HepG2 (cell line): ENCODE results near the gene PMM2. TPM values are rescaled to one million over a fixed set of nuclear protein-coding genes. Genes with fewer than 3 reads are reported as not detected.

Experiments used
- ATF4 ChIP-seq, 2 experiments: fragments of 450-650 bp in 1 of 2; sonication (generic) in 1 of 2; formaldehyde crosslinking; IDR thresholded peaks; 2 replicates each; pipeline versions ENCODE4 v1.5.0 to v1.8.0; 2020 to 2022; ENCODE audit warnings: mild to moderate bottlenecking in 1 of 2, missing genetic modification reagents in 1 of 2
- BCL3 ChIP-seq: sonication (generic); formaldehyde crosslinking; IDR thresholded peaks from 2 replicates; pipeline ENCODE4 v1.5.1; 2020; ENCODE audit warnings: mild to moderate bottlenecking, missing genetic modification reagents, moderate library complexity
- EP300 ChIP-seq, 3 experiments: sonication (generic) in 1 of 3; formaldehyde crosslinking in 1 of 3; IDR thresholded peaks; 2 replicates each; pipeline versions ENCODE4 v1.5.1 to v1.6.1; 2011 to 2020; ENCODE audit warnings: low read depth in 2 of 3, low read length in 2 of 3, borderline replicate concordance in 1 of 3, improper control_type of control experiment in 1 of 3, mild to moderate bottlenecking in 1 of 3, missing genetic modification reagents in 1 of 3, moderate library complexity in 1 of 3
- FOXC1 ChIP-seq: sonication (generic); formaldehyde crosslinking; IDR thresholded peaks from 2 replicates; pipeline ENCODE4 v1.8.0; 2022; ENCODE audit warnings: mild to moderate bottlenecking, missing genetic modification reagents, borderline replicate concordance
- HNRNPUL1 ChIP-seq: fragments of 200-400 bp; formaldehyde crosslinking; IDR thresholded peaks from 2 replicates; pipeline ENCODE4 v1.6.1; 2017; ENCODE audit warnings: low read depth, mild to moderate bottlenecking, low read length, moderate library complexity
- POGZ ChIP-seq: sonication (generic); formaldehyde crosslinking; IDR thresholded peaks from 2 replicates; pipeline ENCODE4 v1.4.0; 2020; ENCODE audit warnings: mild to moderate bottlenecking, missing genetic modification reagents
- REXO4 ChIP-seq: sonication (generic); formaldehyde crosslinking; IDR thresholded peaks from 2 replicates; pipeline ENCODE4 v1.8.0; 2022; ENCODE audit warnings: missing genetic modification reagents, mild to moderate bottlenecking, borderline replicate concordance
- SSRP1 ChIP-seq: IDR thresholded peaks from 2 replicates; pipeline ENCODE4 v1.6.1; 2016; ENCODE audit warnings: control low read depth
- STAT5B ChIP-seq: sonication (generic); formaldehyde crosslinking; IDR thresholded peaks from 2 replicates; pipeline ENCODE4 v1.4.0; 2020; ENCODE audit warnings: missing genetic modification reagents
- TARDBP ChIP-seq: sonication (generic); formaldehyde crosslinking; IDR thresholded peaks from 2 replicates; pipeline ENCODE4 v1.8.0; 2022; ENCODE audit warnings: mild to moderate bottlenecking, missing genetic modification reagents
- ZBTB25 ChIP-seq: IDR thresholded peaks from 2 replicates; pipeline ENCODE4 v1.6.1; 2018; ENCODE audit warnings: missing genetic modification reagents
- ZBTB43 ChIP-seq: sonication (generic); formaldehyde crosslinking; conservative IDR thresholded peaks from 2 replicates; pipeline ENCODE4 v1.4.0; 2020; ENCODE audit warnings: missing genetic modification reagents
- ZNF101 ChIP-seq: sonication (generic); formaldehyde crosslinking; IDR thresholded peaks from 2 replicates; pipeline ENCODE4 v1.4.0; 2020; ENCODE audit warnings: mild to moderate bottlenecking, low read depth, missing genetic modification reagents, borderline replicate concordance
- ZNF280B ChIP-seq: sonication (generic); formaldehyde crosslinking; IDR thresholded peaks from 2 replicates; pipeline ENCODE4 v1.5.0; 2020; ENCODE audit warnings: missing genetic modification reagents, mild to moderate bottlenecking, borderline replicate concordance
- ZNF547 ChIP-seq: sonication (generic); formaldehyde crosslinking; IDR thresholded peaks from 2 replicates; pipeline ENCODE4 v1.5.1; 2020; ENCODE audit warnings: mild to moderate bottlenecking, missing genetic modification reagents
- ZNF639 ChIP-seq: conservative IDR thresholded peaks from 2 replicates; pipeline ENCODE4 v1.6.1; 2018; ENCODE audit warnings: missing genetic modification reagents
- ZNF644 ChIP-seq: IDR thresholded peaks from 2 replicates; pipeline ENCODE4 v1.6.1; 2016; ENCODE audit warnings: low read depth
- ZSCAN25 ChIP-seq: sonication (generic); formaldehyde crosslinking; IDR thresholded peaks from 2 replicates; pipeline ENCODE4 v1.8.0; 2022; ENCODE audit warnings: mild to moderate bottlenecking, missing genetic modification reagents
- polyA plus RNA-seq, 8 experiments: library from polyadenylated mRNA; depleted of rRNA in 3 of 8; stranded (reverse) in 7 of 8; unstranded in 1 of 8; fragments of >200 nt; fragmentation: Illumina TruSeq in 4 of 8; extraction: Trizol in 4 of 8; gene quantifications; 2 replicates each; pipeline versions ENCODE4 v1.2.1 to v1.2.3, GENCODE V29; 2011 to 2016; ENCODE audit warnings: low read depth in 4 of 8, missing spikeins in 1 of 8, mixed read lengths in 1 of 8; ENCODE audit not compliant: insufficient read depth in 1 of 8
- total RNA-seq, 5 experiments: library from RNA; depleted of rRNA; stranded (reverse); fragments of >200 nt; fragmentation: Illumina TruSeq; extraction: Trizol; gene quantifications; 2 replicates each; pipeline ENCODE4 v1.2.3, GENCODE V29; 2016; ENCODE audit warnings: low read depth in 1 of 5

The PMM2 gene
- total and polyA plus RNA-seq, 2 of the 13 experiments (the other 11 are each of a cell fraction or from before 2014, with no cell fraction given), result 52.2 to 93.7 TPM

- TF ChIP-seq ZNF644 (CRISPR knock-in tag), result peak; percentile 69; the same call in 1 of the 2 replicates
- TF ChIP-seq ZSCAN25 (CRISPR knock-in tag), result 0 out of 2 replicates have a peak, but pooled peaks have one; percentile 11
- TF ChIP-seq REXO4 (CRISPR knock-in tag), result no peak
- no peak for TF ChIP-seq BCL3 (CRISPR knock-in tag)
- TF ChIP-seq POGZ (CRISPR knock-in tag), result no peak; the same call in 1 of the 2 replicates
- no peak for TF ChIP-seq ZNF101 (CRISPR knock-in tag)
- peak; percentile 79 for TF ChIP-seq ZBTB25 (CRISPR knock-in tag)
- TF ChIP-seq ZNF547, result no peak
- TF ChIP-seq ZNF280B (CRISPR knock-in tag), result no peak; the same call in 1 of the 2 replicates
- no peak; the same call in 1 of the 2 replicates for TF ChIP-seq STAT5B
- peak; percentile 84; the same call in 1 of the 2 replicates for TF ChIP-seq TARDBP (CRISPR knock-in tag)
- no peak for TF ChIP-seq ATF4 (CRISPR knock-in tag; IDR thresholded peaks at IDR 0.05)
- TF ChIP-seq SSRP1 (CRISPR knock-in tag), result 0 out of 2 replicates have a peak, but pooled peaks have one; percentile 36
- TF ChIP-seq HNRNPUL1, result no peak
- no peak; the same call in 1 of the 2 replicates for TF ChIP-seq FOXC1
- TF ChIP-seq ZNF639 (CRISPR knock-in tag), result peak; percentile 67; the same call in 1 of the 2 replicates
- TF ChIP-seq EP300 (IDR thresholded peaks at IDR 0.05; ENCODE audit: low read depth in 2 of 2, low read length in 2 of 2), result 0 out of 4 replicates have a peak, but pooled peaks of 1 of the 2 experiments have one; percentile 14
- TF ChIP-seq EP300 (CRISPR knock-in tag; IDR thresholded peaks at IDR 0.05; ENCODE audit: borderline replicate concordance), result peak; percentile 41; the same call in 1 of the 2 replicates
- TF ChIP-seq ZBTB43 (CRISPR knock-in tag), result 0 out of 2 replicates have a peak, but pooled peaks have one; percentile 5
Observed at GRCh38 chr16:8866118-8866883, 68.7 kb downstream of the PMM2 start (continued).
